Epithelial cell of alveolus of lung (primary cell): ENCODE measurements around the gene MID1. TPM values are rescaled to one million over a fixed set of nuclear protein-coding genes. Genes with fewer than 3 reads are reported as not detected.

Experiments used
- total RNA-seq: library from RNA; depleted of rRNA; stranded (reverse); fragments of >200 nt; gene quantifications from 2 replicates; pipeline ENCODE4 v1.2.1, GENCODE V29; 2015

MID1 gene
- total RNA-seq, result 5.7 and 9.2 TPM in 2 replicates

GRCh38 chrX:10620121-10620699, at the start of gene MID1:
Gene MID1, minus strand, starts transcription at chrX:10620585. Its CDS starts 53,038 bp downstream, at chrX:10567547.

